Fibroblast of villous mesenchyme (primary cell): ENCODE measurements around the gene CCDC154. TPM values are rescaled to one million over a fixed set of nuclear protein-coding genes. Genes with fewer than 3 reads are reported as not detected.

ENCODE experiments used
- DNase-seq: peaks from one replicate; pipeline ENCODE4 v3.0.0-alpha.2; 2010; ENCODE audit warnings: low read depth
- H3K4me3 ChIP-seq: 2 replicates; pipeline ENCODE4 v1.5.1; 2011; ENCODE audit warnings: low read depth, mild to moderate bottlenecking, low read length
- total RNA-seq: library from RNA; depleted of rRNA; stranded (reverse); fragments of >200 nt; gene quantifications from 2 replicates; pipeline ENCODE4 v1.2.3, GENCODE V29; 2012
- TF ChIP-seq, protein P1 (sequence below): IDR thresholded peaks from 2 replicates; pipeline ENCODE4 v1.5.1; 2012; ENCODE audit warnings: low read depth, mild to moderate bottlenecking, low read length; ENCODE audit not compliant: insufficient read depth

CCDC154 gene
- total RNA-seq, 1 donor: under 0.01 TPM

DNA sequence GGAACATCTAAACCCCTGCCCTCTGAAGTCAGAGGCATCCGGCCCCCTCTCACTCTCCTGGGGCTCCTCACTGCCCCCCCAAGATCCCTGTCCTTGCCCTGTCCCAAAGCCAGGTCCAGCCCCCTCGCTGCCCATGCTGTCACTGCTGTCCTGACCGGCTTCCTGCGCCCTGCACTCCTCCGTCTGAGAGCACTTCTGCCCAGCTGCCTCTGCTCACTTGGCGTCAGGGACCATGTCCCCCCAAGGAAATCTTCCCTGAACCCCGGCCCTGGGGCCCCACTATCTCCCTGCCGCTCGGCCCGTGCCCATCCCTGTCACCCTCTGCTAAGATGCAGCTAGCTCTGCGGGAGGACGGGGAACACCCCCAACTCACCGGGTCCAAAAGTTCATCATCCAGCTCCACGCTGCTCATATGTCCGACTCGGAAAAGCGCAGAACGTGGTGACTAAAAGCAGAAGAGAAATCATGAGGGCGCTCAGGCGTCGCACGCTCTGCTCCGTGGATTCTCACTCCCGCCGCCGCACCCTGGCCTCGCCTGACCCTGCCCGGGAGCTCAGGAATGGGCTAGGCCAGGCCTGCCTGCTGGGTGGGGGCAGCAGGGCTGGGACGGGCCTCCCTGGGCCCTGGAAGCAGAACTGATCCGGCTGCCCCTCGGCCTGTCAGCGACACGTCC lies 20.7 kb upstream of the CCDC154 start:
- TF ChIP-seq, protein P1, sequence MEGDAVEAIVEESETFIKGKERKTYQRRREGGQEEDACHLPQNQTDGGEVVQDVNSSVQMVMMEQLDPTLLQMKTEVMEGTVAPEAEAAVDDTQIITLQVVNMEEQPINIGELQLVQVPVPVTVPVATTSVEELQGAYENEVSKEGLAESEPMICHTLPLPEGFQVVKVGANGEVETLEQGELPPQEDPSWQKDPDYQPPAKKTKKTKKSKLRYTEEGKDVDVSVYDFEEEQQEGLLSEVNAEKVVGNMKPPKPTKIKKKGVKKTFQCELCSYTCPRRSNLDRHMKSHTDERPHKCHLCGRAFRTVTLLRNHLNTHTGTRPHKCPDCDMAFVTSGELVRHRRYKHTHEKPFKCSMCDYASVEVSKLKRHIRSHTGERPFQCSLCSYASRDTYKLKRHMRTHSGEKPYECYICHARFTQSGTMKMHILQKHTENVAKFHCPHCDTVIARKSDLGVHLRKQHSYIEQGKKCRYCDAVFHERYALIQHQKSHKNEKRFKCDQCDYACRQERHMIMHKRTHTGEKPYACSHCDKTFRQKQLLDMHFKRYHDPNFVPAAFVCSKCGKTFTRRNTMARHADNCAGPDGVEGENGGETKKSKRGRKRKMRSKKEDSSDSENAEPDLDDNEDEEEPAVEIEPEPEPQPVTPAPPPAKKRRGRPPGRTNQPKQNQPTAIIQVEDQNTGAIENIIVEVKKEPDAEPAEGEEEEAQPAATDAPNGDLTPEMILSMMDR: no peak
- no peak overlapping the region for H3K4me3 ChIP-seq
- DNase-seq: no peak

DNA sequence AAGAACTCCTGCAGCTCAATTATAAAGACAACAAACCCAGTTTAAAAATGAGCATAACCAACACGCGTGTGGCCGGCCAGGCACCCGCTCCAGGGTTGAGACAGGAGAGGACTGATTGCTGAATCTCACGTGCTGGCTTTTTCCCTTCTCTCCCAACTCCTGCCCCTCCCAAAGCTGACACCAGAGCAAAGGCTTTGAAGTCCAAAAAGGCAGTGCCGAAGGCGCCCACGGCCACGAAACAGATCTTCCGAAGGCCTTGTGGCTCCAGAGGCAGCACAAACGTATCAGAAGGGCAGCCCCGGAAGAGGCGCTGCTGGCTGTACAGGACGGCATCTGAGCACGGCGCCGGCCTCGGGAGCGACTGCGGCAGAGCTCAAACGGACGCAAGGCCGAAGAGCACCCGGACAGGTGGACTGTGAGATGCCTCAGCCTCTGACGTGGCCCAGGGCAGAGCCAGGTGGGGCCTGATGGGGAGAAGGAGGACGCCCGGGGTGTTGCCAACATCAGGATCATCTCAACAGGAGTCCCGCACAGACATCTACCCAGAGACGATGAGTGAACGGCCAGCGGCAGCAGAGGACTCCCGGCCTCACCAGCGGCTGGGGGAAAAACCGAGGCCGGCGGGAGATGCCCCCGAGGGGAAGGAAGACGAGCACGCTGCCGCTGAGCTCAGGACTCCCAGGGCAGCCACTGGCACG lies 20.0 kb upstream of the CCDC154 start:
- DNase-seq: no peak
- no peak overlapping the region for H3K4me3 ChIP-seq
- TF ChIP-seq, protein P1: no peak

DNA sequence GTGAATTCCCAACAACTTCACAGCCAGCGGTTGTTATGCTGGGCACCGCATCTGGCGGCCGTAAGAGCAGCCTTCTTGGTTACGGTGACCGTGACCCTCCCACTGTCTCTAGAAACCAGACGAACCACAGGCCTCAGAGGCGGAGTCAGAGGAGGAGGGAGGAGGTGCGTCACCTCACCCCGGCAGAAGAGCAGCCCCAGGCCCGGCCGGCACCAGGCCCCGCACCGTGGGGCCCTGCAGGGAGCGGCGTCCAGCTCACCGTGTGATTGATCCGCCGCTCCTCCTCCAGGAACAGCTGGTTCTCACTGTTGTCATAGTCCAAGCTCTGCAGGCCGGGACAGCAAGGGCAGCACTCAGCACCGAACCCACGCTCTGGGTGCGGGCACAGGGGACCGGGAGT lies 16.8 kb upstream of the CCDC154 start:
- TF ChIP-seq, protein P1: no peak
- DNase-seq: peak; percentile 82
- no peak overlapping the region for H3K4me3 ChIP-seq

DNA sequence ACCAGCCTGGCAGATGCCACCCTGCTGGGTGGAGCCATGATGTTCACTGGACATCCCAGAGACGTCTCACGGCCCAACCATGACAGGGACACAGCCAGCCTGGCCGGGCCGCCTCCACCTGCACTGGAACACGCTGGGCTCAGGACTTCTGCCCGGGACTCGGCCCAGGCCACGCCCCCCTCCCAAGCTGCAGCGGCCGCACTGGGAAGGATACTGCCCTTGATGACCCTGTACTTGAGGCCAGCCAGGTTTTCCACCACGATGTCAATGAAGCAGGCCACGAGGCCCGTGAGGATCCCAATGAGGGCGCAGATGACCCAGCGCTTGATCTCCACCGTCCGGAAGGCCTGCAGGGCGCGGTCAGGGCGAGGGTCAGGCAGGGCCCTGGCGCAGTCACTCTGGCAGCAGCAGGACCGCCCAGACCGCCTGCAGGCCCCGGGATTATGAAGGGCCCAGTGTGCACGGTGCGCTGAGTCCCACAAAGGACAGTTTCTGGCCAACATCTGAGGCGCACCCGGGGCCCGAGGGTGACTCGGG lies 16.3 kb upstream of the CCDC154 start:
- TF ChIP-seq, protein P1: no peak
- H3K4me3 ChIP-seq: no peak overlapping the region
- no peak for DNase-seq

DNA sequence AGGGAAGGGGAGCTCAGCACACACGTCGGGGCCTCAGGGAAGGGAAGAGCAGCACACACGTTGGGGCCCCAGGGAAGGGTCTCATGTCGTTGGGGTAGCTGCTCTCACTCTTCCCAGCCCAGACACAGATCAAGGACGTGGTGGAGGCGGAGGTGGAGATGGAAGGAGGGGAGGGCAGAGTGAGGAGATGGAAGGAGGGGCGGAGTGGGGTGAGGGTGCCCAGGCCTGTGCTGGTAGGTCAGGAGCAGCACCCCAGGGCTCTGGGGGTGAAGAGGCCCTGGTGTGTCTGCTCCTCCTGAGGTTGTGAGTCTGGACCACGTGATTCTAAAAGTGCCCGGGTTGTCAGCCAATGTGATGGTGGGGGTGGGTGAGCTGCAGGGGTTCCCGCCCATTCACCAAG lies 15.6 kb upstream of the CCDC154 start:
- H3K4me3 ChIP-seq: no peak overlapping the region
- TF ChIP-seq, protein P1: no peak
- DNase-seq: no peak

DNA sequence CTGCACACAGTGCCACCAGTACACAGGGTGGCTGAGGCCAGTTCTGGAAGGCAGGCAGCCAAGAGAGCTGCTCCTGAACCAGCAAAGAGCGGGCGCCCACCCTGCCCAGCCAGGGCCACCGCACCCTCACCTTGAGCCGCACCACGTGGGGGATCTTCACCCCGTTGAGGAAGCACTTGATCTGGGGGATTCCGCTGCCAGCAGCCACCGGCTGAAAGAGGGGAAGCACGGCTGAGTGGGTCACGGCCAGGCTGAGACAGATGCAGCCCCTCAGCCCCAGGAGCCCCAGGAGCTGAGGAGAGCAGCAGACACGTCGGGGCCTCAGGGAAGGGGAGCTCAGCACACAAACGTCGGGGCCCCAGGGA lies 14.6 kb upstream of the CCDC154 start:
- H3K4me3 ChIP-seq: no peak overlapping the region
- no peak for DNase-seq
- TF ChIP-seq, protein P1: no peak
